NCI-H1436 treated with DMSO at 0.1 percent for 48 hours (cell line): ENCODE measurements around the gene LAMC3.
"Not testable (repeated sequence)": the region's sequence is repeated elsewhere in the genome, so short reads cannot be mapped to it uniquely, and the experiment has no call there.

Experiments used
- DNase-seq: peaks from one replicate; lab custom pipeline; 2025; lab: John Stamatoyannopoulos, UW

The LAMC3 gene

DNA sequence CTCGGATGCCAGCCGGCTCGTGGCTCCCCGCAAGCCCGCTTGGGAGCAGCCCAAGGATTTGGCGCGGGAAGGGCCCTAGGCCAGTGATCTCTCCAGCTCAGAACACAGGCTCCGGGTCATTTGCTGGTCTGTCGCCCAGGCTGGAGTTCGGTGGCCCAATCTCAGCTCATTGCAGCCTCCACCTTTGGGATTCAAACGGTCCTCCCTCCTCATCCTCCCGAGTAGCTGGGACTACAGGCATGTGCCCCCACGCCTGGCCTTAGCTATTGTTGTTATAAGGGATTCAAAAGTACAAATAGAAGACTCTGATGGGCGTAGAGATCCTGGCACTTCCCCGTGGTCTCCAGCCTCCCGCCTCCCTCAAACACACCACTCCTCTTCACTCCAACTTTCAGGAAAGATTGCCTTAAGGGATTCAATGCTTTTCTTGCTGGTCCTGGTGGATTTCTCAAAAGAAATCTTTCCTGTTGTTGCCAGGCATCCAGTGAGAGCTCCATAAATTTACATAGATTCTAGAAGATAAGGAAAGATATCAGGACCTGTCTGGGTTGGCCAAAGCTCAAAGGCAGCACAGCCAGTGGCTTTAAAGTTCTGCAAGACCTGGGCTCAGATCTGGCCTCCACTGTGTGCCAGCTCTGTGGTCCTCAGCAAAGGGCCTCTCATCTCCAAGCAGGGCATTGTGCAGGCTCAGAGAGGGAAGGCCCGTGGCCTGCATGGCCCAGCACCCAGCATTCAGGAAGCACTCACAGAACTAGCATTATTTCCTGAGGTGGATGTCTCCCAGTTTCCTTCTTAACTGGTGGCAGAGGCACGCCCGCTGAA, 88.4 kb downstream of the LAMC3 start:
- DNase-seq = no peak

DNA sequence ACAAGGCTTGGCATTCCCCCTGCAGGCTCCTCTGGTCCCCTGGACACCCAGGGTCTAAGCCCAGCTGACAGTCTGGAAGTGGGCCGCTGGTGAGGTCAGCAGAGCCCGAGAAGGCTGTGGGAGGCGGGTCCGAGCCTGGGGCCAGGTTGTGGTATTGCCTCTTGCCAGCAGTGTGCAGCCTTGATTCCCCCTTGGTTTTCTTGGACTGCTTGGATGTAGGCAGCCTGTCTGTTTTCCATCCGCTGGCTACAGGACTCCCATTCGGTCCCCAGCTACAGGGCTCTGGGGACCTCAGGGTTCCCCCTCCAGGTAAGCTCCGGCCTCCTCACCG, 88.9 kb downstream of the LAMC3 start:
- DNase-seq = no peak

DNA sequence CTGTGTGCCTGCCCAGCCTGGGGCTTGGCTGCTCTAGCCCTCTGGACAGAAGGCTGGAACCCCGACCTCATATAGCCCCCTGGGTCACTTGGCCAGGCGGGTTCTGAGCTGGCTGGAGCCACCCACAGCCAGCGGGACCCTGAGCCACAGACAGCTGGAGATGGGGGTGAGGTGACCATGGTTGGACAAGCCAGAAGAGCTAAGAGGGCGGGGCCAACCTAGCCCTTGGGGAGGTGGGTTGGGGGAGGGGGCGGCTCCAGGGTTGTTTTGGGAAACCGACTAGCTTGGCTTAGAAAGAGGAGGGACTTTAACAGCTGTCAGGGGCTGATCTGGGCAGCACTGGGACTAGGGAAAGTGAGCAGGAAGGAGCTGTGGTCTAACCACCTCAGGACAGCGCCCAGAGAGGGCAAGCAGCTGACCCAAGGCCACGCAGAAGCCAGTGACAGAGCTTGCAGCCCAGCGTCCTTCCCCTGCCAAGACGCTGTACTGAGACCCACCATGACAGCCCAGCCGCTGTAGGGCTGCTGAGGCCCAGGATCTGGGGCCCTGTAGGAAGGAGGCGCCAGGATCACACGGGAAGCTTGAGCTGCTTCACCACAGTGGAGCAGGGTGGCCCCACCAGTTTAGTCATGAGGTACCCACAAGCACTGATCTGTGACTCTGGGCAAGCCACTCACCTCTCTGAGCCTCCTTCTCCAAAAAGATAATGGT, 89.6 kb downstream of the LAMC3 start:
- DNase-seq = no peak

DNA sequence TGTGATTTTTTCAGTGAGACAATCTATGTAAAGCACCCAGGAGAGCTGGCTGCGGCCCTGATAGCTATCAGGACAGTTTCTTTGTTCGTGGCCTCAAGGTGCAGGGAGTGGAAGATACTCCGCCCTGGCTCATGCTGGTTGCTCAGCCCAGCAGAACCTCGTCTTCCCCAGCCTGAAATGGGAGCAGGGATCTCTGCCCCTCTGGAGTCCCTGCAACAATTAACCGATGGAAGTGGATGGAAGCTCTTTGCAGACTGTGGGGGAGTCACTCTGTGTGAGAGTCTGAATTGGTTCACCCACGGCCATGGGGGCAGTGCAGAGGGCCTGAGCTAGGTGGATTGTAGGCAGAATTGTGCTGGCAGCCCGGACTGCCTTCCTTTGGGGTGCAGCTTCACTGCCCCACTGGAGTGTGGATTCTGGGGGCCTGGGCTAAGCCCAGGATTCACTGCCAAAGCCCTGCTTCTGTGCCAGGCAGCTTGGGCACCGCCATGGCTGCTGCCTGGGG, 90.2 kb downstream of the LAMC3 start:
- DNase-seq = no peak

DNA sequence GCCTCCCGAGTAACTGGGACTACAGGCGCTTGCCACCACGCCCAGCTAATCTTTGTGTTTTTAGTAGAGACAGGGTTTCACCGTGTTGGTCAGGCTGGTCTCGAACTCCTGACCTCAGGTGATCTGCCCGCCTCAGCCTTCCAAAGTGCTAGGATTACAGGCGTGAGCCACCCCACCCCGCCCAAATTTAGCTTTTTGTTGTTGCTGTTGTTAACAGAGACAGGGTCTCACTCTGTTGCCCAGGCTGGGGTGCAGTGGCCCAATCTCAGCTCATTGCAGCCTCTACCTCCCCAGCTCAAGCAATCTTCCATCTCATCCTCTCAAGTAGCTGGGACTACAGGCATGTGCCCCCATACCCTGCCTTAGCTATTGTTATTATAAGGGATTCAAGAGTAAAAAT, 90.9 kb downstream of the LAMC3 start:
- DNase-seq = not testable (repeated sequence)

DNA sequence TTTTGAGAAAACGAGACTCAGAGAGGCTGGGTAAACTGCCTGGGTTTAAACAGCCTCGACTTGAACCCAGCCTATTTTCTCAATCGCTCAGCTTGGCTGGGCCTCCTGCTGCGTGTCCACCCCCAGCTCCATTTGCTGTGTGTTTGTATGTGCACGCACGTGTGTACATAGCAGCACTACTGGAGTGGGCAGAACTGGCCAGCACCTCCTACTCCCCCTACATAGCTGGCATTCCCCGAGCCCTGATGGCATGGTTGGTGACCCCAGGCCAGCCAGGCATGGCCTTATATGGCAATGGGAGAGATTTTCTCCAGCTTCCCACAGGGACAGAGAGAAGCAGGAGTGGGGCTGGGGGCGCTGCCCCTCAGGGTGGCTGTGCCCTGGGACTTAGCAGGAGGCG, 91.5 kb downstream of the LAMC3 start:
- DNase-seq = no peak

DNA sequence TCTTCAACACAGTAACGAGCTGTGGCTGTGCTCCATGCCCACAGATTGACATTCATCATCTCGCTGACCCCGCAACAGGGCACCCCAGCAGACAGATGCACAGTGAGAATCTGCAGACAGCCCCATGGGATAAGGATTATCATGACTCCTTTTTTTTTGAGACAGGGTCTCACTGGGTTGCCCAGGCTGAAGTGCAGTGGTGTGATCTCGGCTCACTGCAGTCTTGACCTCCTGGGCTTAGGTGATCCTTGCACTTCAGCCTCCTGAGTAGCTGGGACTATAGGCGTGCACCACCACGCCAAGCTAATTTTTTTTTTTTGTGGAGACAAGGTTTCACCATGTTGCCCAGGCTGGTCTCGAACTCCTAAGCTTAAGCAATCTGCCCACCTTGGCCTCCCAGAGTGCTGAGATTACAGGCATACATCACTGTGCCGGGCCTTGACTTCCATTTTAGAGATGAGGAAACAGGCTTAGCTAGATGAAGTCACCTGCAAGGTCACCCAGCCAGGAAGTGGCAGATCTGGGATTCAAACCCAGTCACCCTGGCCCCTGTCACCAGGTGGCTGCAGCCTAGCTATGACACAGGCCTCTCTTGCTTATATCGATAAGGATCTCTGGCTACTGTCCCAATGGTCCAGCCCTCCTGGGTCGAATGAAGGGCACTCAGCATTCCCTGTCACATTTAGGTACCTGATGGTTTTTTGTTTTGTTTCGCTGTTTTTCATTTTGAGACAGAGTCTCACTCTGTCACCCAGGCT, 92.4 kb downstream of the LAMC3 start:
- DNase-seq = no peak

DNA sequence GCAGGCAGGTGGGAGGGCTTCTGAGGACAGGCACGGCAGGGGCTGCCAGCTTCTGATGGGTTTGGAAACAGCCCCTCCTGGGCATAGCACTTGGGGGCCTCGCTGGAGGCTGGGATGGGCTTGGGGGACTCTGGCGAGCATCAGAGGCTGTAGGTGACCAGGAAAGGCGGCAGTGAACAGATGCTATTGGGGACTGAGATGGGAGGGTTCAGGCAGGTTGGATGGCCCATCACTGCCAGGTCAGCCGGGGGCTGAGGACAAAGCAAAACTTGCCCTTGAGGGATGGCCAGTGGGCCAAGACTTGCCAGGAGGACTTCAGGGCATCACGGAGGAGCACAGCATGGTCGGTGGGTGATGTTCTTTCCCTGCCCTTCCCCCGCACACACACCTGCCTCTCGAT, 94.0 kb downstream of the LAMC3 start:
- no peak for DNase-seq

DNA sequence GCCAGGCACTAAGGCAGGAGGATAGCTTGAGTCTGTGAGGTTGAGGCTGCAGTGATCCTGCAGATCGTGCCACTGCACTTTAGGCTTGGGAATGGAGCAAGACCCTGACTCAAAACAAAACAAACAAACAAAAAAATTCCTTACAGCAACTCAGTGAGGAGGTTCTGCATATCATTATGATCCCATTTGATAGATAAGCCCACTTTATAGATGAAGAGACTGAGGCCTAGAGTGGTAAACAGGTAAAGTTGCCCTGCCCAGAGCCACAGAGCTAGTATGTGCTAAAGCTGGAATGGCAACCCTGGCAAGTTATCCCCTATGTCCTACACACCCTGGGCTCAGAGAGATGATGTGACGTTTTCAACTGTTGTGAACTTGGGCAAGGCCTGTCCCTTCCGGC, 94.6 kb downstream of the LAMC3 start:
- DNase-seq = no peak

DNA sequence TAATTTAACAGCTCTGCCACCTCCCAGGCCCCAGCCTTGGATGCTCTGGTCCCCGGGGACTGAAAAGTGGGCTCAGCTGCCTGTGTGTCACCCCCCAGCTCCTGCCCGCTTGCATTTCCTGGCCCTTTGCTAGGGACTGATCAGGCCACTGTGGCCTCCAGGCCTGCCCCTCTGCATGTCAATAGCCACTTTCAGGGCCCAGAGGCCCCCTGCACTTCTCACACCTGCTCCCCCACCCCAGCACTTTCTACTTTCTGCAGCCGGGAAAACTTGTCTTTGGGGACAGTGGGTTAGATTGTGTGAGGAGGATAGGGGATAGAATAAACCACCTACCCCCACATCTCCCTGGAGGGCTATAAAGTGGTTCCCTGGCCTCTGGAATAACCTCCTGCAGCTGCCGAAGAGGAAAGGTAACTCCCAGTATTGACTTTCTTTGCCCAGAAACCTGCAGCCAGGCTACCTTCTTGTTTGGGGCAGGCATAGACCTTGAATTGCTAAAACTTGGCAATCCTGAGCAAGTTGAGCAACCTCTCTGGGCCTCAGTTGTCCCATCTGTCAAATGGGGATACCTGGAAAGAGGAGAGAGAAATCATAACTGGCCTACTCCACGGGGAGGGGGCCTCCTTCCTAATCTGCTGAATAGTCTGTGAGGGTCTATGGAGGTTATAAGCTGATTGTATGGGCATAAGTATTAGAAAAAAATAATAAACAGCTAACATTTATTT, 95.2 kb downstream of the LAMC3 start:
- no peak for DNase-seq

DNA sequence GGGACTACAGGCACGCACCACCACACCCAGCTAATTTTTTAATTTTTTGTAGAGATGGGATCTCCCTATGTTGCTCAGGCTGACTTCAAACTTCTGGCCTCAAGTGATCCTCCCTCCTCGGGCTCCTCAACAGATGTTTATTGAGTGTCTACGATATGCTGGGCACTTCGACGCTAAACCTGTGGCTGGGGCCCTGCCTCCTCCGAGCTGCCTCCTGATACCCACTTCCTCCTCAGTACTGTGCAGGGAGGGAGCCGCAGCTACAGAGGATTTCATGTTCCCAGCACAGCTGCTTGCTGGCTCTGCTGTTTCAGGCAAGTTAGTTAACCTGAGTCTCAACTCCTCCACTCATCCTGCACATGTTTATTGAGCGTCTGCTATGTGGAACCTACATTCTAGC, 97.0 kb downstream of the LAMC3 start:
- no peak for DNase-seq

DNA sequence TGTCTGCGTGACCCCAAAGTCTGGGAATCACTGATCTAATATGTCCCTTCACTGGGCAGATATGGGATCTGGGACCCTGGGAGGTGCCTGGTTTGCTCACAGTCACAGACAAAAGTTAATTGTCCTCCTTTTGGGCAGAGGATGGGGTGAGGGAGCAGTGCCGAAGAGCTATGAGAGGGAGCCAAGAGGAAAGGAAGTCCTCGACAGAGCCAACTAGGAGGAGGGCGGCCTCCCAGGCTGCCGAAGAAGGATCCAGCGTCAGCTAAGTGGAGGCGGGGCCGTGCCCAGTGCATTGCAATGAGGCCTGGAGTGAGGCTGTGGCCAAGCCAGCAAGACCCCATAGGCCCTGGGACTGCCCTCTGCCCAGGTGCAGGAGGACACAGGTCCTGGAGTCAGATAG, 98.8 kb downstream of the LAMC3 start:
- DNase-seq = no peak

DNA sequence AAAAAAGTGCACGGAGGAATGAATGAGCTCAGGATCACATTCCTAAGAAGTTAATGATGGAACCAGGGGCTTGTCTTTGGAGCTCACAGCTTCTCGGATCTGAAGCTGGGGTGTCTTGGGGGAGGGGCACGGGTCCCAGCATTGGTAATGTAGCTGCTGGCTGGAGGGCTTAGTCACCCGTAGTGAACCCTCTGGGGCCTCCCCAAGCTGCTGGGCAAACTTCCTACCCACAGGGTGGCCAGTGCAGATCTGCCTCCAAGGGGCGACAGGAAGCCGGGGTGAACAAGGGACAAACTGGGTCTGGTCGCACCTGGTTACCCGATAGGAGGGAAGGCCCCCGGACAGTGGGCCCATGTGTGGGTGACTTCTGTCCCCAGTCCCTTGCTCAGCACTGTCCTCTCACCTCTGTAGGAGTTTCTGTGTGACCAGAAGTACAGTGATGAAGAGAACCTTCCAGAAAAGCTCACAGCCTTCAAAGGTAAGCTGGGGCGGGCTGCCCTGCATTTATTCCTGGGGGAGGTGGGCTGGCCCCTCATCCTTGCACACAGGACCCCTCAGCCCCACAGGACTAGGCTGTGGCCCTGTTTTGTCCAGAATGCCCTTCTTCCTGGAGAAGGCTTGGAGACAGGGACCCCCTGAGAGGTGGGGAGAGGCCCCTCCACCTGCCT, 102.3 kb downstream of the LAMC3 start:
- no peak for DNase-seq

DNA sequence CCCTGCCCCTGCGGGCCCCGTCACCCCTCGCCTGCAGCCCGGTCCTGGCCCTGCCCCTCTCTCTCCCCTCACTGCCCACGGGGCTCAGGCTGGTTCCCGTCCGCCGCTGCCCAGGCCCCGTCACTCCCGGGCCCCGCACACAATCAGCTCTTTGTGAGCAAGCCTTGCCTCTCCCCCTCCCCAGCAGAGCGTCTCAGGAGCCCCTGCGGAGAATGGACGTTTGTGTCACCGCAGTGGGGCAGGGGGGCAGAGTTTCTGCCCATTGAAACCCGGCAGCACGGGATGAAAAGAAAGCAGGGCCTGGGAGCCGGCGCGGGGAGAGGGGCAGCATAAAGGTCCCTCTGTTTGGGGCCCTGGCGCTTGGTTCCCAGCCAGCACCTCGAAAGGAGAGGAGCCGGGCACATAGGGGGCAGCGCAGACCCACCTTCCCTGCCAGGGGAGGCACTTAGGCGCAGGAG, 102.9 kb downstream of the LAMC3 start:
- DNase-seq = no peak

DNA sequence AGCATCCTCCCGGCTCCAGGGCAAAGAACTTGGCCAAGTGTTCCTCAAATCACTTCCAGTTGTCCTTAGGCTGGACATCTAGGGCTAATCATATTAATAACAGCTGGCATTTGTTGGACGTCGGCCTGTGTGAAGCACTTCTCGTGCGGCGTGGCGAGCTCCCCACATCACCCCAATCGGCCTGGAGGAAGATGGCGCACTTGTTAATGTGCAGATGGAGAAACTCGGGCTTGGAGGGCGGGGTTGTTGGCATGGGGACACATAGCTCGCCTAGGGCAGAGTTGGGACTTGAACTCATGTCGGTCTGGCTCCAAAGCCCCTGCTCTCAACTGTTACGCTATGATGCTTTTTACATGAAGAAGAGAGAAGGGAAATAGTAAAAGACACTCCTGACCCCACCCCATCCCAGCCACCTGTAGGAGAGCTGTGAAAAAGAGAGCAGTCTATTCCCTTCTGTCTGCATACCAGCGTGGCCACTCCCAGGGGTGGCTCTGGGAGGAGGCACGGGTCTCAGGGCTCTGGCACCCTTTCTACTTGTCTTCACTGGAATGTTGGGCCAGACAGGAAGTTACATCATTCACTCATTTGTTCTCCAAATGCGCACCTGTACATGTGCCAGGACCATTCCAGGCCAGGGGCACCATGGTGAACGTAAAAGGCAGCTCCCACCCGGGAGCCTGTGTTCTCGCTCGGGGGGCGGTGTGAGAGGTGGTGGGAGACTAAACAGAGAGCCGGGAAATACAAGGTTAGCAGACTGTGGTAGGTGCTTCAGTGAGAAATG, 103.6 kb downstream of the LAMC3 start:
- no peak for DNase-seq

DNA sequence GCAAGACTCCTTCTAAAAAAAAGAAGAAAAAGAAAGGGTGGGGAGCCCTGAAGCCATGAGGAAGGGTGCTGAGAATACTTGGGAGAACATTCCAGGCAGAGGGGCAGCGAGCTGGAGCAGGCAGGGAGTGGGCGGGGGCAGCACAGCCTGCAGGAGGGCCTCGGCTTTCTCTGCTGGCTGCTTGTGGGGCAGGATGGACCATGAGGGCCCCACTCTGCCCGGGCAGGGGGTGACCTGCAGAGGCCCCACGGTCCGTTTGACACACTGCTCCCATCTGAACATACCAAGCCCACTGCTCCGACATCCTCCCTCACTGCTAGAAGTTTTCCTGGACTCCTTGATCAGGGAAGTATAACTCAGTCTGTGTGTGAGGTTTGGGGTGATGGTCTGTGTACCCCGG, 104.7 kb downstream of the LAMC3 start:
- no peak for DNase-seq

DNA sequence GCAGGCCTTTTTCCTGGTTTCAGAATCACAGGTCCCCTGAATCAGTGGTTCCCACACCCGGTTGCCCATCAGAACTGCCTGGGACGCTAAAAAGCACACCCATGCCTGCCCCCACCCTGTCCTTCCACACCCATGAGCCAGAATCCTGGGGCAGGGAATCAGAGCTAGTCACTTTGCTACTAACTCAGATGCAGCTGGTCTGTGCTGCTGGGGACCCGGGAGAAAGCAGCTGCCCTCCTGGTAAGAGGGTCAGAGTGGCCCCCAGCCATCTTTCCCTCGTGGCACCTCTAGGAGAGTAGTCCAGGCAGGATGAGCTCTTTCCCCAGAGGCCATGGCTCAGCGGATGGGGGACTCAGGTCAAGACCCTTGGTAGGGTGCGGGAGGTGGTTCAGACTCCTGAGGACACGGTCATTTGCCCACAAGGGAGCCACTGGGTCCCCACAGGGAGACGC, 105.1 kb downstream of the LAMC3 start:
- DNase-seq = no peak

DNA sequence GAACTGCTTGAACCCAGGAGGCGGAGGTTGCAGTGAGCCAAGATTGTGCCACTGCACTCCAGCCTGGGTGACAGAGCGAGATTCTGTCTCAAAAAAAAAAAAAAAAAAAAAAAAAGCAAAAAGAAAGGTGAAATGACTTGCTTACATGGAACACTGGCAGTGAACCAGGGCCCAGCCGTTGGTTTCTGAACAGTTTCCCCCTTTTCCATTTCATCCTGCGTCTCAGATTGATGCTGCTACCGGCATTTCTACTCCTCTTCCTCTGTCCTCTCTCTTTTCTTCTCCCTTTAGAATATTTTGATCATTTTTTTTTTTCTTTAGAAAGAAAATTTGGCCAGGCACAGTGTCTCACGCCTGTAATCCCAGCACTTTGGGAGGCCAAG, 106.4 kb downstream of the LAMC3 start:
- not testable (repeated sequence) for DNase-seq

DNA sequence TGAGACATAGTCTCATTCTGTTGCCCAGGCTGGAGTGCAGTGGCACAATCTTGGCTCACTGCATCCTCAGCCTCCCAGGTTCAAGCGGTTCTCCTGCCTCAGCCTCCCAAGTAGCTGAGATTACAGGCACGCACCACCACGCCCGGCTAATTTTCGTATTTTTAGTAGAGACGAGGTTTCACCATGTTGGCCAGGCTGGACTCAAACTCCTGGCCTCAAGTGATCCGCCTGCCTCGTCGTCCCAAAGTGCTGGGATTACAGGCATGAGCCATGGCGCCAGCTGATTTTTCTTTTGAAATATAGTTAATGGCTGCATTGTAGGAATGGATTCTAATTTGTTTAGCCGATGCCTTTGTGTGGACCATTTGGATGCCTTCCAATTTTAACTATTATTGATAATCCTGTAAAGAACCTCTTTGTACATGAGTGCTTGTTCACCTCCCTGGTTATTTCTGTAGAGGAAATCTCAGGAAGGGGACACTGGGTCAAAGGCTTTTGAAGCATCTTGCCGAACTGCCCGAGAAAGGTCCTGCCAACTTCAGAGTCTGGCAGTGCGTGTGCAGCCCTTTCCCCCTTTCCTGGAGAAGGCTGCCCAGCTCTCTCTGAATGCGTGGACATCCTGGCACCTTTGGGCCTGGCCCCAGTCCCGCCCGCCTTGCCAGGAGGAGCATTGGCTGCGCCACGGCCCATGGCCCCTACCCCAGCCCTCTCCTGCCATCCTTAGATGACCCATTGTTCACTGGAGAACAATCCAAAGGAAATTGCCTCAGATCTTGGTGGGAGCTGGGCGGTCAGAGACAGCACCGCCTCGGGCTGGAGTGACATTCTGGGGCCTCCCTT, 107.5 kb downstream of the LAMC3 start:
- no peak for DNase-seq
